HUES48 (cell line): Measurements from ENCODE around the gene DNASE1L2.

ENCODE experiments used
- H3K27ac ChIP-seq: one replicate; pipeline ENCODE4 v1.7.0; 2013; ENCODE audit warnings: low read depth, low read length, inconsistent platforms
- H3K27me3 ChIP-seq: 2 replicates; pipeline ENCODE4 v1.6.1; 2013; ENCODE audit warnings: mild to moderate bottlenecking, low read length; ENCODE audit not compliant: control insufficient read depth, insufficient read depth
- H3K36me3 ChIP-seq: 2 replicates; pipeline ENCODE4 v1.6.1; 2013; ENCODE audit warnings: low read length; ENCODE audit not compliant: control insufficient read depth, insufficient read depth
- H3K4me1 ChIP-seq: 2 replicates; pipeline ENCODE4 v1.6.1; 2013; ENCODE audit warnings: mild to moderate bottlenecking, low read length; ENCODE audit not compliant: control insufficient read depth, insufficient read depth
- H3K4me3 ChIP-seq: 2 replicates; pipeline ENCODE4 v1.5.1; 2013; ENCODE audit warnings: mild to moderate bottlenecking, low read depth, low read length
- H3K9ac ChIP-seq: 2 replicates; pipeline ENCODE4 v1.6.1; 2013; ENCODE audit warnings: mild to moderate bottlenecking, low read depth, low read length, moderate library complexity
- H3K9me3 ChIP-seq: 2 replicates; pipeline ENCODE4 v1.6.1; 2013; ENCODE audit warnings: low read length; ENCODE audit not compliant: control insufficient read depth, insufficient read depth

The DNASE1L2 gene

DNA sequence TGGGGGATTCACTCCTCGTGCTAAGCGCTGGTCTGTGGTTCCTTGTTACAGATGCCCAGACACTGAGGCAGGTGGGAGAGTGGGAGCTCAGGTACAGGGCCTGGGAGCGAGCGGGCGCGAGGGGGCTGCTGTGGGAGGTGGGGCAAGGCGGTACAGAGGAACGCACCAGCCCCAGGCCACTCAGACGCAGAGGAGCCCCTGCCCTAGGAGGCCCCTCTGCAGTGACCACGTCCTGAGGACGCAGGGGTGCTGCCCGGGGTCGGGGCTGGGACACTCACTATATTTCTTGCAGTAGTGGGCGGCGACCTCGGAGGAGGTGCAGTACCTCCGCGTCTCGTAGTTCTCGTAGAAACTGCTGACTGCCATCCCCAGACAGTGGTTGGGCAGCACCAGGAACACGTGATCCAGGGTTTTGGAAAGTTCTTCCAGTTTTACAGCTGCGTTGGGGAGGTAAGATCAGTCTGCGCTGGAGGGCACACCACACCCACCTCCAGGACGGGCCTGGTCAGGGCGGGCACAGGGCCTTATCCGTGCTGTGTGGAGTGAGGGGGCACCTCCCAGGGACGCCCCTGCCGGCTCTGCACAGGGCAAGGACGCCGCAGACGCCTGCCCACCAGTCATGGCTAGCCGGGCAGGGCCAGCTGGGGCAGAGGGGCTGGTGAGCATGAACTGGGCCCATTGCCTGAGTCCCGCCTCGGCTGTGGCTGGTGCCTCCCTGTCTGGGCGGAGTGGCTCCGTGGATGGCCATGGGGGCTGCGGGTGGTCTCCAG, 47.9 kb downstream of the DNASE1L2 start:
- no peak overlapping the region for H3K4me3 ChIP-seq
- H3K9me3 ChIP-seq = no peaks in the 10 kb centered on the region
- H3K27me3 ChIP-seq = no peaks in the 10 kb centered on the region
- no peak overlapping the region for H3K27ac ChIP-seq
- no peak overlapping the region for H3K9ac ChIP-seq
- no peaks in the 10 kb centered on the region for H3K4me1 ChIP-seq
- H3K36me3 ChIP-seq = no peaks in the 10 kb centered on the region

DNA sequence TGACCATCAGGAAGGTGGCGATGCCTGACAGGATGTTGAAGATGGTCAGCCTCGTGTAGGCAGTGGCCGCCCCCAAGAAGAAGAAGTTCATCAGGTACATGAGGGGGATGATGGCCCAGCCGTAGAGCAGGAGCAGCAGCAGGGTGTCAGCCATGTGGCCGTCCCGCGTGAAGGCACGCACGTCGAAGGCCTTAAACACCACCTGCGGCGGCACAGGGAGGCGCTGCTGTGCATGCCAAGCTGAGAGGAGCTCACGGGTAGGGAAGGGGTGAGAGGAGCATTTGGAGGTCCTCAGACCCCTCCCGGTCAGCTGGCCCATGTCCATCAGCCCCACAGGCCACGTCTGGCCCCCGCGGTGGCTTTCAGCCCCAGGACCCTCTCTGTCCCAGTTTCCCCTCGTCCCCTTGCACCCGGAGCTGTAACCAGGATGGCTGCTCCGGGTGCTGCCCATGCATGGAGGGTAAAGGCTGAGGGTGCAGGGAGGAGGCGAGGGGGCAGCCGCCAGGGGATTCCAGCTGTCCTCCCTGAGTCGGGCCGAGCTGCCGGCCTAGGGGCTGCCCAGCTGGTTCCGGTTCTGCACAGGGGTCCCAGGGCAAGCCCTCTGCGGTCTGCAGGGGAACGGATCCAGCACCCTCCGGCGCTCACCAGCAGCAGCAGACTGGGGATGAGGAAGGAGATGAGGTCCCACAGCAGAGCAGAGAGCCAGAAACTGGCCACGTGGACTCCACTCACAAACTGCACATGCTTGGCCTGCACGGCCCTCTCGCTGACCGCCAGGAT, 48.7 kb downstream of the DNASE1L2 start:
- no peak overlapping the region for H3K4me3 ChIP-seq
- no peaks in the 10 kb centered on the region for H3K9me3 ChIP-seq
- no peaks in the 10 kb centered on the region for H3K4me1 ChIP-seq
- no peaks in the 10 kb centered on the region for H3K36me3 ChIP-seq
- H3K9ac ChIP-seq = no peak overlapping the region
- H3K27me3 ChIP-seq = no peaks in the 10 kb centered on the region
- H3K27ac ChIP-seq = no peak overlapping the region

DNA sequence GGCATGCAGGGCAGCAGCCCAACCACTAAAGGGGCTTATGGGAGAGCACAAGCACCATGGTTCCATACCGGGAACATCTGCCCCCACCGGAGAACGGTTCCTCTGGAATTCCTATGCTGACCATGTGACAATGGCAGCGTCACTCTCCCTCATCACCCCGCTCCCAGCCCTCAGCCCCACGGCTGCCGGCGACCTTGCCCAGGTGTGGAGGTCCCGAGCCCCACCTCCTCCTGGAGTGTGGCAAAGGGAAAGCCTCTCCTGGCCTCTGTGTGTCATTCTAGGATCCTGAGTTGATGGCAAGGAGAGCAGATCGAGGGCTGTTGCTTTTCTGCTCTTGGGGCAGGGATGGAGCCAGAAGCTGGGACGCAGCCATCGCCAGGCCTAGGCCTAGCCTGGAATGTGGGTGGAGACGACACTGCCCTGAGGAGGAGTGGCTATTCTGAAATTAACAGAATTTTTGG, 49.5 kb downstream of the DNASE1L2 start:
- Histone ChIP-seq H3K36me3 (no peaks in the 10 kb centered on the region), H3K27me3 (no peaks in the 10 kb centered on the region), H3K4me3 (no peak overlapping the region), H3K9me3 (no peaks in the 10 kb centered on the region), H3K9ac (no peak overlapping the region), H3K4me1 (no peaks in the 10 kb centered on the region), H3K27ac (no peak overlapping the region)

DNA sequence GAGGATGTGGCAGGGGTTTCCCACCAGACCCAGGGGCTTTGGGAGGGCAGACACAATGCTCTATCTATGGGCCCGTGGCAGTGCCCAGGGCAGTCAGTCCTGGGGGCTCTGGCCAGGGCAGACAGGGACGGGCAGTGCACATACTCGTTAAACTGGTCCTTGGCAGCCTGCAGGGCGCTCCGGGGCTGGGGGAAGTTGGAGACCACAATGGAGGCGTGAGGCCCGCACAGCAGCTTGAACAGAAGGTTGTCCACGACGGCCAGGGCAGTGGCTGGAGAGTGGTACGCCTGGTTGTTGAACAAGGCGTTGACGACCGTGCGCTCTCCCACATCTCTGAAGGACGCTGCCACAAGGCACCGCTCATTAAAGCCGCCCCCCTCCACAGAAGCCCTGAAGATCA, 50.3 kb downstream of the DNASE1L2 start:
- no peak overlapping the region for H3K27ac ChIP-seq
- H3K27me3 ChIP-seq = no peaks in the 10 kb centered on the region
- H3K36me3 ChIP-seq = no peaks in the 10 kb centered on the region
- H3K4me3 ChIP-seq = no peak overlapping the region
- H3K4me1 ChIP-seq = no peaks in the 10 kb centered on the region
- no peaks in the 10 kb centered on the region for H3K9me3 ChIP-seq
- H3K9ac ChIP-seq = no peak overlapping the region

DNA sequence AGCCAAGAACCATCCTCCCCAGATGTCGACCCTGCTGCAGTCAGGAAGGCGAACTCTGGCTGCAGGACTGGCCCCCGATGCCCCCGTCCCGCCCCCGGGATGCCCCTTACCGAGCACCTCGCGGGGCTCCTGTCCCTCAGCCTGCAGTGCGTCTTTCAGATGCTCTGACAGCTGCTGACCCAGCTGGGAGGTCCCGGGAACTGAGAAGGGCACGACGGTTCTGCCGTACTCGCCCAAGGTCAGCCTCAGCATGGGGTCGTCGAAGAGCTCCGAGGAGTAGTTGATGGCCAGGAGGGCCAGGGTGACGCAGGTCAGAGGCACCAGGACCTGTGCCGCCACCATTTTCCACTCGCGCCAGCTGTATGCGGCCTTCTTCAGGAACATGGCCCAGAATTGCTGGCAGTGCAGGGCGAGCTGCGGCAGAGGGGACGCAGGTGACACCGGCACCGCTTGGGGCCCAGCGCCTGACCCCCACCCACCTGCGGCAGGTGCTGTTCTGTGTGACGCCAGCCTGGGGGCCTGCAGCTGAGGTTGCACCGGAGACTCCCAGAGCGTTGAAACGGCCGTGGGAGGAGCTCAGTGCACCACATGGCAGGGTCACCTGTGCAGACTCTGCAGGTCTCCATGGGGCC, 51.8 kb downstream of the DNASE1L2 start:
- Histone ChIP-seq H3K36me3 (no peaks in the 10 kb centered on the region), H3K4me1 (no peaks in the 10 kb centered on the region), H3K4me3 (no peak overlapping the region), H3K27me3 (no peaks in the 10 kb centered on the region), H3K9ac (no peak overlapping the region), H3K9me3 (no peaks in the 10 kb centered on the region), H3K27ac (no peak overlapping the region)
